ENCODE results near the gene MAPK7.

Gene MAPK7

DNA sequence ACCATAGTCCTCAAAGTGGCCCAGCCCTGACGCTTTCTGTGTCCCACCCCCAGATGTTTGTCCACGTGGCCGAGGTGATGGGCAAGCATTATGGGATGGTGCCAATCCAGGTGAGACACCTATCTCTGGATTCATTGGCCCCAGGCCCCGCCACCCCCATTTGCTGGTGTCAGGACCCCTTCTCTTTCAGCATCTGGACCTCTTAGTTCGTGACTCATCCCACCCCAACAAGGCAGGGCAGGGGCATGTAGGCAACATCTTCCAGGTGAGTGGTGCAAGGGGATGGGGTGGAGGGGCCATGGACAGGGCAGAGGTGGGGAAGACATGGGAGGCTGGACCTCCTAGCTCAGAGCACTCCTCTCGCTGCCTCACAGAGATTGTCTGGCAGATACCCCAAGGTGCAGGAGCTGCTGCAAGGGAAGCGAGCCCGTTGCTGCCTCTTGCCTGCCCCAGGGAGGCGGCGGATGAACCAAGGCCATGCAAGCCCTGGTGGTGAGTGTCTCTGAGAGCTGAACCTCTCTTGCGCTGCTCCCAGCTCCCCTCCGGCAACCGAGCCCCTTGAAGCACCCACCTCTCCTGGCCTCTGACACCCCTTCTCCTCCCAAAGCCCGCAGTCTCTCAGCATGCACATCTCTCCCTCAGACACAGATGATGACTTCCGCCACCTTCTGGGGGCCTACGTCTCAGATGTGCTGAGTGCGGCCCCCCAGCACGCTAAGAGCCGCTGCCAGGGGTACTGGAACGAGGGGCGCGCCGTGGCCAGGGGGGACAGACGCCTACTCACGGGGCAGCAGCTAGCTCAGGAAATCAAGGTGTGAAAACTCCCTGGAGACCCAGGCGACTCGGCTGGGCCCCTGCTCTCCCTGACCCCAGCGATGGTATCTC, 36.3 kb downstream of the MAPK7 start:
- no peak overlapping the region for H3K4me3 ChIP-seq (ENCODE audit: low read depth, low read length)

DNA sequence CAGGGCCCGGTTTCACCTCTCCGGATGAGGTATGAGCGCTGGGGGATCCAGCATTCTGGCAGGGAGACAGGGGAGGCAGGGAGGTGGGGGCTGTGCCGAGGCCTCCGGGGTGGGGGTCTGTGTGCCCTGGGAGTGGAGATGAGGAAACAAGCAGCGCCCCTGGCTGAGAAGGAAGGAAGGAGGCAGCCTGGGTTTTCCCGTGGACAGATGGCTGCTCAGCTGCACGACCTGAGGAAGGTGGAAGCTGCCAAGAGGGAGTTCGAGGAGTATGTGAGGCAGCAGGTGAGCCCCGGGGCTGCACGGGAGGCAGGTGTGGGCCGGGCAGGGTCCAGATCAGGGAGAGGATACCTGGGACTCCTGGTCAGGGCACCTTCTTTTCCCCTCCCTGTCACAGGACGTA, 37.0 kb downstream of the MAPK7 start:
- no peak overlapping the region for H3K4me3 ChIP-seq (ENCODE audit: low read depth, low read length)

DNA sequence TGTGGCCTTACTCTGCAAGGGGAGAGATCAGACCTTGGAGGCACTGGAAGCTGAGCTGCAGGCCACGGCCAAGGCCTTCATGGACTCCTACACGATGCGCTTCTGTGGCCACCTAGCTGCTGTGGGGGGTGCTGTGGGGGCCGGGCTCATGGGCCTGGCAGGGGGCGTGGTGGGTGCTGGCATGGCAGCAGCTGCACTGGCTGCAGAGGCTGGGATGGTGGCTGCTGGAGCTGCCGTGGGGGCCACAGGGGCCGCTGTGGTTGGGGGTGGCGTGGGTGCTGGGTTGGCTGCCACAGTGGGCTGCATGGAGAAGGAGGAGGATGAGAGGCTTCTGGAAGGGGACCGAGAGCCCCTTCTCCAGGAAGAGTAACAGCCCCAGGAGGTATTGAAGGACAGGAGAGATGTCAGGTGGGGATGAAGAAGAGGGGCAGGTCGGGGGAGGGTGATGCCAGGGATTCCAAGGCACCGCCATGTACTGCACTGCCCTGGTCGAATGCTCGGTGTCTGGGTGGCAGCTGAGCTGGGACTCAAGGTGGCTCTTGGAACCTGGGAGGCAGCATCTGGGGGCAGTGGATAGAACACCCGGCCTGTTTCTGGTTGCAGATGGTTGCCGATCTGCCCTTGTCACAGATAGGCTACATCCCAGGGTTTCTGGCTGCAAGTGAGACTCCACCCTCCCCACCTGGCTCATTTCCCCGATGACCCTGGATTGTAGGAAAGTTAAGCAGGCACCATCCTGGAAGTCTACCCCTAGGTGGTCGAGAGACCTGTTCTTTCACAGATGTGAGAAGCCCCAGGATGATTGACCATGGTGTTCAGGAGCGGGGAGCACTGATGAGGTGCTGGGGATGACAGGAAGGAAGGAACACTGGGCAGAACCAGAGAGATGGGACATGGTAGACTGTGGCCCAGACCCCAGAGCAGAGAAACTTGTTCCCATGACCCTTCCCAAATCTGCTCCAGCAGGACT, 37.8 kb downstream of the MAPK7 start:
- H3K4me3 ChIP-seq (ENCODE audit: low read depth, low read length), result no peak overlapping the region

DNA sequence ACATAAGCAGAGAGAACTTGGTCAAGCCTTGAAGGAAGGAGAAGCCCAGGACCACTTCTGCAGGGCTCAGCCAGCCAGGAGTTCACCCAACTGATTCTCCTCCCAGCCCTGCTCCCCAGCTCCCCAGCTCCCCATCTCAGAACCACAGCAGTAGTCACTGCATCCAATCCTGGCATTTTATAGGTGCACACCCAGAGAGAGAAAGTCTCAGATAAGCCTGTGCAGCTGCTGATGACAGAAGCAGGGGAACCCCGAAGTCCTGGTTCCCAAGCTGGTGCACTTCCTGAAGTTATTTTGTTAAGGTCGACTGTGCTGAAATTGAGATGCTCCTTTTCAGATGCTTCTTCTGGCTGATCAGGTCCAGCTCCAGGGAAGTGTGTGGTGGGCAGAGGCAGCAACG, 39.3 kb downstream of the MAPK7 start:
- H3K4me3 ChIP-seq (ENCODE audit: low read depth, low read length), result no peak overlapping the region

DNA sequence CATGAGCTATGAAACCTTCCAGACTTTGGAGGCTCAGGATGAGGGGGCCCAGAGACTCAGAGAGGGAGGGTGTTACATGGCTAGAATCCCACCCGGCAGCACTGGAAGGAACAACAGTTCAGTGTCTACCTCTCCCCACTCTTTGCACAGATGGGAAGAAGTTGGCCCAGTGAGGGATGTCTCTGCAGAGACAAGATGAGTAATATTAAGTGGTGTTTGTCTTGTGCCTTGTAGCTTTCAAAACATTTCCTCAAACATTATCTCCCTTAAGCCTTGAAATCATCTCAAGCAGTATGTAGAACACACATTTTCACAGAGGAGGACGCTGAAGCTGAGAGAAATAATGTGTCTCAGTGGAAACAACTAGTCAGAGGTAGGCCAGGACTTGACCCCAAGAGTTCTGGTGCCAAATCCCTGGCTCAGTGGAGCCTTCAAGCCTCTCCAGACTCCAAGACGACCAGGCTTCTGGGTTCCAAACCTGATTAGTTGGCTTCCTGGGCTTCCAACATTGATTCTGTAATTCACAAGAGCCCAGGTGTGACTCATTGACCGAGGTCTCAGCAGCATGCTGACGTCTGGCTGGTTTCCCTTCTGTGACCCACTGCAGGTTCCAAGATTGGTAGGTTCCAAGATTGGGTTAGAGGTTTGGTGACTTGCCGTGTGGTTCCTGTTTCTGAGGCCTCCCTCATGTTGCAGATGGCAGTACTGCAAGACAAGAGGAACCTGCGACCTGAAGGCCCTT, 40.1 kb downstream of the MAPK7 start:
- H3K4me3 ChIP-seq (ENCODE audit: low read depth, low read length), result no peak overlapping the region

DNA sequence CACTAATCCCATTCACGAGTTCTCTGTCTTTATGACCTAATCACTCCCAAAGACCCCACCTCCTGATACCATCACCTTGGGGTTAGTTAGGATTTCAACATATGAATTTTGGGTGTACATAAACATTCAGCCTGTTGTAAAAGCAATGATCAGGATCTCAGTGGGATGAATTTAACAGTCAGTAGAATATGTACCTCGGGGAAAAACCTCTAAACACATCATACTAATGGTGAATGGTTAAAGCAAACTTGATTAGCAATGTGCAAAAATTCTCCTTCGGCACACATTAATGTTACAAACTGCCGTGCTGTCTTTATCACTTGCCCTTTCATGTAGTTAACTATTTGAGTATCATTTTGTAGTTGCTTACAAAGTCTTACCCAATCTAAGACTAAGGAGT, 42.9 kb downstream of the MAPK7 start:
- H3K4me3 ChIP-seq (ENCODE audit: low read depth, low read length), result no peak overlapping the region

DNA sequence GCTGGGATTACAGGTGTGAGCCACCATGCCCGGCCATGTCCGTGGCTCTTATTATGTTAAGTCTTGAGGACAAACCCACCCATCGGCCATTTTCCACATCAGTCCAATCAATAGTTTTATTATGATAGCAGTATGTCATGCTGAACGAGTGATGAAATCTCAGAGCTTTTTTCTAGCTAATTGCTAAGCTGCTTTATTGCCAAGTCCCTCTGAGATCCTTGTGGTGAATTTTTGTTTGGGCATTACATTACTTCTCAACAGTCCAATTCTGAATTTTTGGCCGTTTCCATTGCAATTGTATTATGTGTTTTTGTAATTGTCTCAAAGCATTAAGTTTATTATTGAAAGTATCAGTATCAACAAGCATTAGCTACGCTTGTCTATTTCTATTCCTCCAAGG, 43.6 kb downstream of the MAPK7 start:
- no peak overlapping the region for H3K4me3 ChIP-seq (ENCODE audit: low read depth, low read length)

DNA sequence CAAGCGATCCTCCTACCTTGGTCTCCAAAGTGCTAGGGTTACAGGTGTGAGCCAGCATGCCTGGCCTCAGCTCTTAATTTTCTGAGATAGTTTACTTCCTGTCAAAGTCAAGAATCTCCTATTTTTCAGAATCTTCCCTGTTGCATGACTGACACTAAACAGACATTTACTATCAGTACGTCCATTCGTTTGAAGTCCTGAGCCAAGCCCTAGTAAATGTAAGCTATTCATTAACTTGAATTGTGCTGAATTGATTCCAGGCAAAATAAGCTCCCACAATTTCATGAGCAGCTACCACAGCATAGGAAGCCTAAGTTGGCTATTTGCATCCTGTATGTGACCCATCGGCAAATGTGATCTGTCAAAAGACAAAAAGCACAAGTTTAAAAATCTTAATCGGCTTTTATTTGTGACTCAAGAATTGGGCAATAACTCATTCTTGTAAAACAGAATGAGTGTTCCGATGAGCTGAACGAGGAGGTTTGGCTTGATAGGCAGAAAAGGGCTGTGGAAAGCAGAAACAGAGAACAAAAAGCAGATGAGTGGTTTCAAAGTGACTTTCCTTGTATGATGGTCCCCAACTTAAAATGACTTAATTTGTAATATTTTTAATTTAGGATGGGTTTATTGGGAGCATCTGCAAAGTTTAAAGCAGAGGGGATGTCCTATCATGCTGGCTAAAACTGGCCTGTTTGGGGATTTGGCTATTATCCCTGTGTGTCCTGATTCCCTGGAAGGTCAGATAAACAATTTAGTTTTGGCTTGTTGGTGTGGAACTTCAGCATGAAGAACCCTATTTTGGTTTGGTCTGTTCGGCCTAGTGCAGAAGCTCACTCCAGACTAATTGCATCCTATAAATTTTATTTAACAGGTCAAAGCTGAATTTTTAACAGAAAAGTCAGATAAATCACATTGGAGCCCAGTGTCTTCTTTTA, 46.9 kb downstream of the MAPK7 start:
- H3K4me3 ChIP-seq (ENCODE audit: low read depth, low read length), result no peak overlapping the region

DNA sequence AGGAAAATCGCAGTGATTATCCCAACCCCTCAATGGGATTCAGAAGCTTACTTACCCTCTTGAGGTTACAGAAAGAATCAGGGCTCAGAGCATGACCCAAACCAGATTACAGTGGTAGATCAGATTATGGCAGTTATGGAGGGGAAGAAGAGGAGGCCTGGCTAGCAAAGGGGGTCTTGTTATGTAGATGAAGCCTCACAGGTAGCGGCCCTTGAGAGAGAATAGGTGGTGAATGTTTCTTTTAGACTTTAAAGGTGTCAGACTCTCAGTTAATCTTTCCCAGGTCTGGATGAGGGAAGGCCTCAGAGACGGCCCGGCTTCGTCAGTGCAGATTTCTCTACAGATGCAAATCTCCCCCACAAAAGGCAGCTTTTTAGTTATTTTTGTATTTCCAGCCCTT, 48.3 kb downstream of the MAPK7 start:
- no peak overlapping the region for H3K4me3 ChIP-seq (ENCODE audit: low read depth, low read length)

DNA sequence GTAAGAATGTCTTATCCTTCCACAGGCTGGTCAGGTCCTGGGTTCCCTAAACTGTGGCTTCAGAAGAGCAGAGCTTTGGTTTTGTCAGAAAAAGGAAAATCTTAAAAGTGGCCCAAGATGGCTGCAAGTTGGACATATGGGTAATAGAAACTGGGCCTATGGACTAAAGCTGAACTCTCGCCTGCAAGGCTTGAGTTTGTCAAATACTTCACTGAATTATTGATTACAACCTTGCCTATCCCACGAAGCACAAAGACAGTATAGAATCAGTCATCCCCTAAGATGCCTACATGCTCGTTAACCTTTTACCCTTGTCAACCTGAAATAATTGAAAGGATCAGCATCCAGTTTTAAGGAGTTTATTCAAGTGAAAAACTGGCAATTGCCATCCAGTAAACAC, 53.4 kb downstream of the MAPK7 start:
- no peak overlapping the region for H3K4me3 ChIP-seq (ENCODE audit: low read depth, low read length)

All from iPS-11a (cell line).